ENCODE results near the gene ANTKMT. TPM values are rescaled to one million over a fixed set of nuclear protein-coding genes. Genes with fewer than 3 reads are reported as not detected.

The ANTKMT gene
- total and polyA plus RNA-seq, 2 donors (not counting 3 experiments of a cell fraction or from before 2014, with no cell fraction given), result 26.1 to 27.9 TPM

DNA sequence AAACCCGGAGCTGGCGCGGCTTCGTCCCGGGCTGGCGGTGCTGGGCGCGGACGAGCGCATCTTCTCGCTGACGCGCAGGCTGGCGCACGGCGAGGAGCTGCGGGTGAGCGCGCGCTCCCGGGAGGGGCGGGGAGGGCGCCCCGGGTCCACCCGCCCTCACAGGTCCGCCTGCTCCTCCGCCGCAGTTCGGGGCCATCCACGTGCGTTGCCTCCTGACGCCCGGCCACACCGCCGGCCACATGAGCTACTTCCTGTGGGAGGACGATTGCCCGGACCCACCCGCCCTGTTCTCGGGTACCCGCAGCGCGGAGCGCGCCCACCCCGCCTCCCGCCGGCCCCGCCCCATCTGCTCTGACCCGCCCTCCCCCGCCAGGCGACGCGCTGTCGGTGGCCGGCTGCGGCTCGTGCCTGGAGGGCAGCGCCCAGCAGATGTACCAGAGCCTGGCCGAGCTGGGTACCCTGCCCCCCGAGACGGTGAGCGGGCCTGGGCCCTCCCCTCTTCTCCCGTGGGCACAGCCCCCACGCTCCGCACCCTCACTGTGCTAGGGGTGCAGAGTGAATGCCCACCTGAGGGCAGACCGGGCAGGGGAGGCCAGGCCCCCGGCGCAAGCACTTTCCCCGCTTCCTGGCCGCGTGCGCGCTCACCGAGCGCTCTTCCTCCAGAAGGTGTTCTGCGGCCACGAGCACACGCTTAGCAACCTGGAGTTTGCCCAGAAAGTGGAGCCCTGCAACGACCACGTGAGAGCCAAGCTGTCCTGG is 7.4 kb downstream of the ANTKMT start:
- peak overlapping the region; percentile 38 for H3K4me2 ChIP-seq (ENCODE audit: insufficient read depth, low read length)
- H3K4me3 ChIP-seq (replicated peaks in 1 of 3; ENCODE audit: insufficient read depth in 1 of 3, low read depth in 1 of 3, low read length in 3 of 3), result peak overlapping the region in 2 of 3 experiments; percentile 19 to 44
- DNase-seq (ENCODE audit: low read depth, low spot score), result peak; percentile 55
- no peaks in the 10 kb centered on the region for H3K79me2 ChIP-seq (ENCODE audit: control insufficient read depth, insufficient read depth, low read length)
- no peaks in the 10 kb centered on the region for H3K27me3 ChIP-seq (ENCODE audit: control insufficient read depth in 2 of 2, insufficient read depth in 2 of 2, low read length in 2 of 2)
- no peak overlapping the region for H3K9ac ChIP-seq (replicated peaks; ENCODE audit: extremely low read depth, insufficient read depth, low read length)
- POLR2A ChIA-PET, result interaction anchor here (0.6 to 0.7 kb wide), 2 partner anchors 53 to 170 kb away, joined by 3 to 4 read pairs; partner anchors contain the start of gene RHBDL1
- no peaks in the 10 kb centered on the region for H3K9me3 ChIP-seq (replicated peaks; ENCODE audit: control insufficient read depth, insufficient read depth, low read length)
- no peaks in the 10 kb centered on the region for H3K9me1 ChIP-seq (replicated peaks; ENCODE audit: control insufficient read depth, extremely low read depth, insufficient read depth, low read length)
- dilution Hi-C loops (cut with MboI; ENCODE audit: extremely low pct_ligation_motif_present, low sequenced_read_pairs), result no loop called here
- H3K4me1 ChIP-seq (ENCODE audit: control insufficient read depth, extremely low read depth, insufficient read depth, low read length), result peaks cover 13% of the 10 kb centered on the region
- CTCF ChIA-PET, result interaction anchor here (0.6 to 5.7 kb wide), 6 partner anchors 8 to 60 kb away, joined by 3 to 34 read pairs (median 6); partner anchors contain the start of genes CHTF18, METRN and RPUSD1
- no peaks in the 10 kb centered on the region for H4K20me1 ChIP-seq (replicated peaks; ENCODE audit: control insufficient read depth, extremely low read depth, insufficient read depth, low read length)
- H2AFZ ChIP-seq (ENCODE audit: low read depth, low read length), result peak overlapping the region; percentile 37
- no TSS peak for BruUV-seq (replicated peaks)
- H3K27ac ChIP-seq (ENCODE audit: insufficient read depth, low read depth, low read length), result no peak overlapping the region
- intact Hi-C loops (cut with micrococcal nuclease), result loop anchor here (2.0 kb wide), 1 partner anchor 14 kb away; the partner anchor contains the start of gene METRN
- peak; percentile 46 for TF ChIP-seq MYC (IDR thresholded peaks at IDR 0.05; ENCODE audit: low read depth, low read length)
- TF ChIP-seq MAX (IDR thresholded peaks at IDR 0.05; ENCODE audit: insufficient read depth, insufficient read length), result peak; percentile 68
- TF ChIP-seq POLR2A (IDR thresholded peaks at IDR 0.05; ENCODE audit: low read depth, low read length), result peak; percentile 17
- no peak for TF ChIP-seq GATA2 (IDR thresholded peaks at IDR 0.05; ENCODE audit: insufficient read depth, insufficient read length, low read depth, low read length)
- TF ChIP-seq EZH2 (IDR thresholded peaks at IDR 0.05; ENCODE audit: borderline replicate concordance, low read depth, low read length, severe bottlenecking), result no peak
- TF ChIP-seq CTCF (IDR thresholded peaks at IDR 0.05; ENCODE audit: extremely low read depth in 1 of 2, insufficient read depth in 1 of 2, low read depth in 1 of 2, low read length in 2 of 2), result no peak
- TF ChIP-seq POLR2AphosphoS5 (IDR thresholded peaks at IDR 0.05; ENCODE audit: insufficient read depth, low read depth, low read length), result peak; percentile 39
- no peak for TF ChIP-seq JUN (IDR thresholded peaks at IDR 0.05; ENCODE audit: borderline replicate concordance, insufficient read depth, insufficient read length, low read depth)
- TF ChIP-seq FOS (IDR thresholded peaks at IDR 0.05; ENCODE audit: borderline replicate concordance, insufficient read depth, low read length), result no peak
- peak; percentile 67 for FAIRE-seq
- H3K36me3 ChIP-seq (ENCODE audit: control insufficient read depth in 2 of 2, extremely low read depth in 1 of 2, insufficient read depth in 2 of 2, low read length in 2 of 2), result peaks cover 4 to 7% of the 10 kb centered on the region in 2 experiments

All from endothelial cell of umbilical vein (primary cell).